ENCODE measurements around the gene ZBTB25.

Gene ZBTB25, protein sequence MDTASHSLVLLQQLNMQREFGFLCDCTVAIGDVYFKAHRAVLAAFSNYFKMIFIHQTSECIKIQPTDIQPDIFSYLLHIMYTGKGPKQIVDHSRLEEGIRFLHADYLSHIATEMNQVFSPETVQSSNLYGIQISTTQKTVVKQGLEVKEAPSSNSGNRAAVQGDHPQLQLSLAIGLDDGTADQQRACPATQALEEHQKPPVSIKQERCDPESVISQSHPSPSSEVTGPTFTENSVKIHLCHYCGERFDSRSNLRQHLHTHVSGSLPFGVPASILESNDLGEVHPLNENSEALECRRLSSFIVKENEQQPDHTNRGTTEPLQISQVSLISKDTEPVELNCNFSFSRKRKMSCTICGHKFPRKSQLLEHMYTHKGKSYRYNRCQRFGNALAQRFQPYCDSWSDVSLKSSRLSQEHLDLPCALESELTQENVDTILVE

GRCh38 chr14:64503434-64504309, at the start of gene ZBTB25:
Gene ZBTB25, minus strand, starts transcription at chr14:64503838. Its CDS starts 13,305 bp downstream, at chr14:64490533.
- peak; percentile 91 for DNase-seq (ENCODE audit: low read depth)
- H3K4me3 ChIP-seq (ENCODE audit: low read length), result peak within 1 kb of the TSS; percentile 86
- TF ChIP-seq, protein P1, sequence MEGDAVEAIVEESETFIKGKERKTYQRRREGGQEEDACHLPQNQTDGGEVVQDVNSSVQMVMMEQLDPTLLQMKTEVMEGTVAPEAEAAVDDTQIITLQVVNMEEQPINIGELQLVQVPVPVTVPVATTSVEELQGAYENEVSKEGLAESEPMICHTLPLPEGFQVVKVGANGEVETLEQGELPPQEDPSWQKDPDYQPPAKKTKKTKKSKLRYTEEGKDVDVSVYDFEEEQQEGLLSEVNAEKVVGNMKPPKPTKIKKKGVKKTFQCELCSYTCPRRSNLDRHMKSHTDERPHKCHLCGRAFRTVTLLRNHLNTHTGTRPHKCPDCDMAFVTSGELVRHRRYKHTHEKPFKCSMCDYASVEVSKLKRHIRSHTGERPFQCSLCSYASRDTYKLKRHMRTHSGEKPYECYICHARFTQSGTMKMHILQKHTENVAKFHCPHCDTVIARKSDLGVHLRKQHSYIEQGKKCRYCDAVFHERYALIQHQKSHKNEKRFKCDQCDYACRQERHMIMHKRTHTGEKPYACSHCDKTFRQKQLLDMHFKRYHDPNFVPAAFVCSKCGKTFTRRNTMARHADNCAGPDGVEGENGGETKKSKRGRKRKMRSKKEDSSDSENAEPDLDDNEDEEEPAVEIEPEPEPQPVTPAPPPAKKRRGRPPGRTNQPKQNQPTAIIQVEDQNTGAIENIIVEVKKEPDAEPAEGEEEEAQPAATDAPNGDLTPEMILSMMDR (IDR thresholded peaks at IDR 0.05; ENCODE audit: insufficient read depth, low read depth, low read length, missing control alignments), result no peak

- TF ChIP-seq, protein P1 (IDR thresholded peaks at IDR 0.05; ENCODE audit: insufficient read depth, low read depth, low read length, missing control alignments), result no peak
- H3K4me3 ChIP-seq (ENCODE audit: low read length), result no peak overlapping the region
- no peak for DNase-seq (ENCODE audit: low read depth)
These were observed 47.1 kb upstream of the ZBTB25 start for GRCh38 chr14:64550621-64551333.

- TF ChIP-seq, protein P1 (IDR thresholded peaks at IDR 0.05; ENCODE audit: insufficient read depth, low read depth, low read length, missing control alignments), result no peak
- H3K4me3 ChIP-seq (ENCODE audit: low read length), result peak within 1 kb of the TSS; percentile 11
- DNase-seq (ENCODE audit: low read depth), result peak; percentile 30
These were observed 46.4 kb upstream of the ZBTB25 start, which contains the start of gene PPP1R36 for GRCh38 chr14:64549791-64550620. Gene PPP1R36, plus strand, starts transcription at chr14:64549961. Its CDS starts 37 bp downstream, at chr14:64549998.

GRCh38 chr14:64549016-64549415, 45.4 kb upstream of the ZBTB25 start:
- peak; percentile 41 for DNase-seq (ENCODE audit: low read depth)
- TF ChIP-seq, protein P1 (IDR thresholded peaks at IDR 0.05; ENCODE audit: insufficient read depth, low read depth, low read length, missing control alignments), result no peak
- no peak overlapping the region for H3K4me3 ChIP-seq (ENCODE audit: low read length)

DNA sequence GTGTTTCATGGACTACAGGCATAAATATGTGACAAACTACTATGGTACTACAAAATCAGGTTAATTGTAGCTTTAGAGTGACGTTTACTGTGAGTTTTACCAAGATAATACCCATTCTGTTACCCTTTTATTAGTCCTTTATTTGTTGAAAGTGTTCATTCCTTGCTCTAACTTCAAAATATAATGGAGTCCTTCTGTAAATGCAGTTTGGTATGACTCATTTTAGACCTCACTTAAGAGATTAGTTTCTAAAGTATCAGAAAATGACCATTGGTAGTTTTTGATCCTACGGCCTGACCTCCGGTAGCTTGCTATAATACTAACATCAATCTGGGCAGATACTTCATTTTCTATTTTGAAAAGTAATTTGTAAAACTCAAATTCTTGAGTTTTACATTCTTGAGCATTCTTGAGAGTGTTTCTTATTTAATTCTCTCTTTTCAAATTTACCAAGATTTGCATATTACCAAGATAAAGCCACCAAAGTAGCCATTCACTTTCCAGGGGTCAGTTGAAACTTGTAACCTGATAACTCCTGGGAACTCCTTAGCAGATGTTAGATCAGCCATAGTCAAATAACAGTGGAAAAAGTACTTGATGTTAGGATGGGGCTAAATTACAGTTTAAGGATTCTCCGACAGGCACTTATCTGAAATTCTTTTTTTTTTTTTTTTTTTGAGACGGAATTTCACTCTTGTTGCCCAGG, 41.1 kb upstream of the ZBTB25 start:
- H3K4me3 ChIP-seq (ENCODE audit: low read length), result no peak overlapping the region
- TF ChIP-seq, protein P1 (IDR thresholded peaks at IDR 0.05; ENCODE audit: insufficient read depth, low read depth, low read length, missing control alignments), result no peak
- DNase-seq (ENCODE audit: low read depth), result no peak
